NCI-H2196 treated with DMSO at 0.1 percent for 48 hours (cell line): ENCODE results near the gene SPI1.
A peak's percentile ranks its signal among the peaks of the same experiment; 100 is the strongest.

Experiments used
- DNase-seq: peaks from one replicate; lab custom pipeline; 2025; ENCODE audit not compliant: unreplicated experiment; lab: John Stamatoyannopoulos, UW

The SPI1 gene

DNA sequence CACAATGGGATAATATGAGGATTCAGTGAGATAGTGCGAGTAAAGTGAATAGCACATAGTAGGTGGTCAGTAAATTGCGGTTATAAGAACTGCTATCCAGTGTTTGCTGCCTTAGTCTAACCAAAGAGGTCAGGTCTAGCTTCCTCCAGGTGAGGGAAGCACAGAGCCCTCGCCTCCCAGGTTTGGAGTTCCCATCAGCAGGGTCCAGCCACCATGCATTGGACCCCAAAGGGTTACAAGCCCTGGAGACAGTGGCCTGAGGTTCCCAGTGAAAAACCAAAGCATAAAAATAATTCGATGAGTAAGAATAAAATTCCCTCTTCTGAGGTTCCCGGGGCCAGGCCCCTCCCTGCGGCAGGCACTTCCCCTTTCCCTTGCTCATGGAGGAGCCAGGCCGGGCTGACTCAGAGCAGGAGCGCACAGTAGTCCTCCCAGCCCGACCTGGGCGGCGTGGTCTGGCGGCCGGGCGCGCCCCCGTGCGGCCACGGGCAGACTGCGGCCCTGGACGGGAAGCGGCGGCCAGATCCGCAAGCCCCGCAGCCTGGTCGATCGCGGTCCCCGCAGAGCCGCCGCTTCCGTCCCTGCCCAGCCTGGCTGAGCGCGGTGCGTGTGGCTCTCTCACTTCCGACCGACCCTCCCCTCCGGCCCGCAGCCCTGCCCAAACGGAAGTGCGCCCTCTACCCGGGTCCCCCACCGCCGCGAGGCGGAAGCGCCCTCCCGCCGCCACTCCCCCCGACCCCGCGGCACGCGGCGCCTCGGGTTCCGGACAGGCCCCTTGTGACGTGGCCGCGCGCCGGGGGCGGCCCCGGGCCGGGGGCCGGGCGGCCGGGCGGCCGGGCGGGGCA, 29.6 kb upstream of the SPI1 start, which contains the start of gene SLC39A13:
Gene SLC39A13 (plus strand): TSS at position 845 of the 845 bp plus-strand sequence. CDS start 1,505 bp downstream, outside the sequence.
- peak; percentile 91 for DNase-seq

DNA sequence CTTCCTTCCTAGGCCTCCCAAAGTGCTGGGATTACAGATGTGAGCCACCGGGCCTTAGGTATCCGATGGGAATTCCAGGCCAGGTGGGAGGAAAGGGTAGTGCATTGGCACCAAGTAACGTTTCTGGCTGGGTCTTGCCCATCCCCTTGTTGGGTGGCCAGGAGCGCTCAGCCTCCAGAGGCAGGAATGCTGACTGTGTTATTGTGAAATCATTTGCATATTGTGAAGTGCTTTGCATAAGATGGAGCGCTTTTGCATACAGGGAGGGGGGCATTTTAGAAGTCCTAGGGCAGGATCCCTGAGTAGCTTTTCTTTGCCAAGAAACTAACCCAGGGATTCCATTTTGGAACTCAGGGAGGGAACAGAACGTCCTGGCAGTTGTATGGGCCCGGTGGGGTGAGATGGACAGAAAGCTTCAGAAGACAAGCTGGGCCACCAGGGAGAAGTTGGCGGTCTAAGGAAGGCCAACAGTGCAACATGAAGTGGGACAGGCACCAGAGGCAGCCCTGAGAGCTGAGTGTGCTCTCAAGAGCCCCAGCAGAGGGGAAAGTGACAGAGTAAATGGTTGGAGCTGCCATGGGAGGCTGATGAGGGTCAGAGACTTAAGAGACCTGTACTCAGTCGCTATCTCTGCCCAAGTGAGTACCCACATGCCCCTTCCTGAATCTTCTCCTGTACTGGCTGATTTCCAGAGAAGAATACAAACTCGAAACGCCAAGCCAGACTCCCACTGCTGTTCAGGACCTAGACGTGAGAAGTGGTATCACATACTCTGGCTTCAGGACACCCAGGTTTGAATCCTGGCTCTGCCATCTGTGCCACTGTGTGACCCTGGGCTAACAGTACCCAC, 28.8 kb upstream of the SPI1 start:
- DNase-seq, result no peak

DNA sequence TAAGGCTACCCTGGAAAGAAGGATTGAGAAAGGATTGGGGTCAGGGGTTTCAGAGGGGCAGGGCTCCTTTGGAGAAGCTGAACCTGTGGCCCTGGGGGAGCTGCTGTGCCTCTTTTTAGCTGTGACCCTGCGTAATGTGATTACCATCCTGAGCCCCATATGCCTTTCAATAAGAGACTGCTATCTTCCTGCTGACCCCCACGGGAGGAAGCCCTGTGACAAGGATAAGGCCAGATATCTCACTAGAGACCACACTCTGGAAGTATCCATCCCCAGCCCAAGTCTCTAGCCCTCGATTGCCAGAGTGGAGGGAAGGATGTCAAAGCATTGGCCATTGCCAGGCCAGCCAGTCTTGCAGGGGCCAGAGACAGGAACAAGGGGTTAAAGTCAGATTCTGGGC, 25.2 kb upstream of the SPI1 start:
- no peak for DNase-seq

DNA sequence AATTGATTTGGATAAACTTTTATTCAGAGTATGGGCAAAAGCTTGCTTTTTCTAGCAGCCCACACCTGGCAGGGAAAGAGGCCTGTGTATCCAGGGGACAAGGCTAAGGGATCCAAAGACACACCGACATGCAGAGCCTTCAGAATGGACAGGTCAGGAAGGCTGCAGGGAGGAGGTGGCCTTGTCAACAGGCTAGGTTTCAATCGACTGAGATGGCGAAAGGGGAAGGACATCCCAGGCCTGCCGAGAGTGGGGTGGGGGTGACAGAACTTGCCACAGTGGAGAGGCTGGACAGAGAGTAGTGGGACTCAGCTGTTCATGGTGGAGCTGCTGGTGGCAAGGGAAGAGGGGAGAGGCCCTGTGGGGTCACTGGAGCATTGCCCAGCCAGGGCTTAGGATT, 24.8 kb upstream of the SPI1 start:
- no peak for DNase-seq

DNA sequence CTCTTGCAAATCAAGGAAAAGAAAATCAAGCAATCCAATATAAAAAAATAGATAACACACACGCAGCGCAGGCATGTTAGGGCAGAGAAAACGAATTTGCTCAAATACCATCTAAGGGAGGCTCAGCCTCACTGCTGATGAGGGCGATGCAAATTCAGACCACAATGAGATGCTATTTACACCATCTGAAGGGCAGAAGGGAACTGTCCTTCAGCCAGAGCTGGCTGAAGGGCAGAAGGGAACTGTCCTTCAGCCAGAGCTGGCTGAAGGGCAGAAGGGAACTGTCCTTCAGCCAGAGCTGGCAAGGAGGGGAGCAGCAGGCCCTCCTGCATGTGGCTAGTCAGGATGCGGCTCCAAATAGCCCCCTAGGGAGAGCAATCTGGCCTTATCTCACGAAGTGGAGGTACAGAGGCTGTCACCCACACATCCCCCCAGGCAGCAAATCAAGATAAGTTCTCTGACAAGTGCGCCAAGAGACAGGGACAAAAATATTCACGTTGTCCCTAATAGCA, 22.5 kb upstream of the SPI1 start:
- DNase-seq, result no peak

DNA sequence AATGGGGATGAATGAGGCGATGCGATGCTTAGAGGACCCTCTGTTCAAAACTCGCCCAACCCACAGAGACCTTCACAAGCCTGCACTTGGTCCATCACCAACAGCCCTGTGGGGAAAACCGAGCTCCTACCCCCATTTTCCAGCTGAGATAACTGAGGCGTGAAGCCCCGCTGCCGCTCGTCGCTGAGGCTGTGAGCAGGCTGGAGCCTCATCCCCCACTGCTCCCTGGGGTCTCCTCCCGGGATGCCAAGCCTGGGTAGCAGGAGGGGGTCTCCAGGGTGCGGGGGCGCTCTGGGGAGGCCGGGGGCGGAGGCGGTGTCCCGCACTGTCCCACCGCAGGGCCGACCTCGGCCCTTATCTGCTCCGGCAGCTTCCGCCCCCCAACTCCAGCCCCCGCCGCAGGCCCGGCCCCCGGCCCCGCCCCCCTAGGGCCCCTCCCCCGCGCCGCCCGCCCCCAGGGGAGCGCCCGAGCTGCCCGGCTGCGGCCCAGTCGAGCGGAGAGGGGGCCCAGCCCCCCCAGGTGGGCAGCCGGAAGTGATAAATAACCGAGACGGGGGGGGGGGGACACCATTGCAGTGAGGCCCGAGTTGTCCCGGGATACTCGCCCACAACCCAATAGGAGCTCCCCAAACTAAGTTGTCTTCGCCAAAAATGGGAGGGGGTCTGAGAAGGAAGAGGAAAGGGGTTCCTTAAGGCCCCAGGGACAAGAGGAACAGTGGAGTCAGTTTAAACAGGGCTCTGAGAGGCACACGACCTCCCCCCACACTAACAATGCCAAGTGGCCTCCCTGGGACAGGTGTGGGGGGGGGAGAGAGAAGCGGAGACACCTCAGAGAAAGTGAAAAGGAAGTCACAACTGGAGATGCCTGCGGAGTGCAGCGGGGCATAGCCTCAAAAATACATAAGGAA, 21.8 kb upstream of the SPI1 start:
- no peak for DNase-seq

DNA sequence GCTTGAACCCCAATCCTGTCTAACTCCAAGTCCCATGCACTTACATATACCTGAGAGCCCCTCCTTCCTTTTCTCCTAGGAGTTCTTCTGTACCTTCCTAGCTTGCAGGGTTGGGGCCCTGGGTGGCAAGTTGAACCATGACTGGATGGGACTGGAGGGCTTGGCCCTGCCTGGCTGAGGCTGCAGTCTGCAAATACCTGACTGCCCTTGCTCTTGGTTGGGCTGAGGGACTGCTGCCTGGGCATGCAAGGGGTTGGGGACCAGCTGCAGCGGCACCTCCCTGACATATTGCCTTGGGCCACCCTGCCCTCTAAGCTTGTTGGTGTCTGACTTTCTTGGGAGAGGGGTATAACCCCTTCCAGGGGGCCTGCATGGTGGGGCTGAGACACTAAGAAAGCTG, 20.2 kb upstream of the SPI1 start:
- no peak for DNase-seq

DNA sequence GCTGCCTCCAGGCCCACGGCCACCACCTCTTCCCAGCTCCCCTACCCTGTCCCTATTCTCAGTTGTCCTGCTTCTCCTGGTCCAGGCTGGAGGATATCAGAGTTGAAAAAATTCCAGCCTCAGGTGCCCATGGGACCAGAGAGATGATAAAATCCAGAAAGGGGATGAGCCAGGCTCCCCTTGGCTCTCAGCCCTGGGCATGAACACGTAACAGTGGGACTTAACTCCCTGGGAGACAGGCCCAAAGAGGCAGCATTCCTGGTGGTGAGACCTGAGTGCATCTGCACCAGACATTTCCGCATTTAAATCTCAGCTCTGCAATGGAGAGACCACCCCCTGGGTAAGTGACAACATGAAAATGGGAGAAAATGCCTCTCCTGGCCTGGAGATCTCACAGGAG, 19.7 kb upstream of the SPI1 start:
- no peak for DNase-seq

DNA sequence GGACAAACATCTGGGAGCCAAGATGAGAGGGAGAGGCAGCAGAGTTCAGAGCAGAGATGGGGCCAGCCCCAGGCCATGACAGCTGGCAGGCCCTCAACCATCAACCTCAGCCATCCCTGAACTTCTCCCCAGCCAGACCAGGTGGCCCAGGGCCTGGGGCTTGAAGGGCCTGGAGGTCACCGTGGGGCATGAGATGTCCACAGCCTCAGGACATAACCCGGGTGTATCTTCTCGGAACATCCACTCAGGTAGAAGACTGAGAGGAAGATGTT, 17.6 kb upstream of the SPI1 start:
- DNase-seq, result no peak

DNA sequence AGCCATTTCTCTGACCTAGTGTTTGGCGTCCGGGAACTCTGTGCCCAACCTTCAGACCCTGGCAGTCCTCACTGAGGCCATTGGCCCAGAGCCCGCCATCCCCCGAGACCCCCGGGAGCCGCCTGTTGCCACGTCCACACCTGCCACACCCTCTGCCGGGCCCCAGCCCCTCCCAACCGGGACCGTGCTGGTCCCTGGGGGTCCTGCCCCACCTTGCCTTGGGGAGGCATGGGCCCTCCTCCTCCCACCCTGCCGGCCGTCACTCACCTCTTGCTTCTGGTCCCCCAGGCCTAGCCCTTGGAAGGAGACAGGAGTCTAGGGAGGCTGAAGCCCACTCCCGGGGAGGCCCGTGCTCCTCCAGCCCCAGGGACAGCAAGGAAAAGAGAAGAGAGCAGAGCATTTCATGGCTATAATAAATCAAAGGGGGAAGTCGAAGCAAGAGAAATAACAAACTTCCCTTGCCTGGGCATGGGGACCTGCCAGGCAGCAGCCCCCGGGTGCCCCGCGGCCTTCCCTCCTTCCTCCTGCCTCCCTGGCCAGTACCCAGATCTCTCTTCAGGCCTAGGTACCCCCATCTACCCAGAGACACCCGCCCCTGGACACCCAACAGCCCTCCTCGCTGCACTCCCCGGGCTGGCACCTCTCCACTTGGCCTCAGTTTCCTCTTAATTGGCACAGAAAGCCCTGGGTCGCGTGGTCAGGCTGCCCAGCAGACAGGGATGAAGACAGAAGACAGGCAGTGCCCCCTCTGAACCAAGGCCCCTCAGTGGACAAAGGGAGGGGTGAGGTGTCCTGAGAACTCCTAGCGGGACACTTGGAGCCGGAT, 17.1 kb upstream of the SPI1 start:
- no peak for DNase-seq

DNA sequence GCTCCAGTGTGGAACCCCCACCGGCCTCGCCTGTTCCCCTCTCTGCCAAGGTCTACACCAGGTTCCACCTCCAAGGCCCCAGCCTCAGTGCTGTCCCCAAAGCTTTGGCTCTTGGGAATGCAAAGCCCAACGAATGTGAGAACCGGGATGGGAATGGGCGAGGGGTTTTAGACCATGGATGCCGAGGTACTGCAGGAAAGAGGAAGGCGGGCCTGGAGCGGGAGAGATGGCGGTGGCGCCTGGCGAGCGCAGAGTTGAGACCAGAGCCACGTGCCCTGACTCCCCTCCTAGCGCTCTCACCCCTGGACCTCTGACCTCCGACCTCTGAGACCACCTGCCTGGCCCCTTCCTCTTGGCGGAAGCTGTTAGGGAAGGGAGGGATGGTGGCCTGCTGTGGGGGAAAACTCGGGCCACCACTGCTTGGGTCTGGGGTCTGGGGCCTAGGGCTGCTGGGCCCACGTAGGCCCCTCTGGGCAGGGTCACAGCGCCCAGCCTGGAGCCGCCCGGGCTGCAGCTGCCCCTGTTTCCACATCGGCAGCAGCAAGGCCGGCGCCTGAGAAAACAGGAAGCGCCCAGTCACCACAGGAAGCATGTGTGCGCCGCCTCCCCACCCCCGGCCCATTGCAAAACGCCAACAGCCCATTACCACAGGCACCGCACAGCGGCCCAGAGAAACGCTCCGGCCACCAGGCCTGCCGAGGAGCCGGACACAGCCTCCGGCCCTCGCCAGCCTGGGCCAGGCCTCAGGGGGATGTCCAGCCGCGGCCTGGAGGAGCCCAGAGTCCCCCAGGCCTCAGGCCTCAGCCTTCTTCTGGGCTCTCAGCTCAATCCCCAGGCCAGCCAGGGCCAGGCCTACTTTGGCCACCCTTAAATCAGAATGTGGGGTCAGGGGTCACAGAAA, 16.2 kb upstream of the SPI1 start:
- DNase-seq, result no peak

DNA sequence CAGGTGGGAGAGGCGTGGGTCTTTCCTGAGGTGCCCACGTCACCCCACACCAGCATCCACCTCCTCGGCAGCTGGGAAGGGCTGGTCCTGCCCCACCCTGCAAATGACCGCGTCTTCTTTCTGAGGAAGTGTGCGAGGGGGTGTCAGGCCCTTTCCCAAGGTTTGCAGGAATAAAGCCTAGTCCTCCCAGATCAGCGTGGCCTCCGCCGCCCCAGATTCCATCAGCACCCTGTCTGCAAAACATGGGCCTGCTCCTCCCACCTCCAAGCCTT, 15.6 kb upstream of the SPI1 start:
- no peak for DNase-seq

DNA sequence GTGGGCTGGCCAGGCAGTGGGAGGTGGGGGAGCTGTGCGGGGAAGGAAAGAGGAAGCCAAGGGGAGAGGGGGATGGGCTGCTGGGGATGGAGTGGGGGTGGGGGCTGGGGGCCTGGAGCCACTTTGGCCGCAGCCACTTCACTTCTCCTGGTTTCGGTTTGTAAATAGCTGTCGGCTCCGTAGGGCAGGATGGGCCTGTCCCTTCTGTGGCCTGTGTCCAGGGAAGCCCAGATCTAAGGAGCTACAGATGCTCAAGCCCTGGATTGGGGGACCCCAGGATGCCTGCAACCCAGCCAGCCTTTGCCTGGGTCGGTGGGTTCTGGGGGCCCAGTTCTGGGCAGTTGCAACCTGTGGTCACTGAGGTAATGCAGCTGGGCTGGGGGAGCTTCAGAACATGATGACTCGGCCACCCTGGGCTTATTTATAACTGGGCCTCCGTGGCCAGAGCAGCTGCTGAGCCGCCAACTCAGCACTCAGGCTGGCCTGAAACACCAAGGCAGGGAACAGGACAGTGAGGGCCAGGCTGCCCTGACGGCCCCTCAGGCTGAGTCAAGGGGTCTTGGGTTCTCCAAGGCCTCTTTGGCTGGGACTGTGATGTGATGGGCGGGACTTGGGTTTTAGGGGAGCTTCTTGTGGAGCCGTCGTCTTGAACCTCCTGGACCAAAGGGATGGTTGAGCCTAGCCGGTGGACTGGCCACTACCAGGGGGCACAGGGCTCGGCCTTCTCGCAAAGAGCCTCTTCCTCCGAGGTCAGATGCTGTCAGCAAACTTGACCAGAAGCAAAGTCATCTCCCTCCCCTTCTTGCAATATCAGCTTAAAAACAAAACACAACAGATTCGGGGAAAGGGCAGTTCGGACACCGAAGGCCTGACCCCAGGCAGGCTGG, 15.1 kb upstream of the SPI1 start:
- DNase-seq, result no peak

DNA sequence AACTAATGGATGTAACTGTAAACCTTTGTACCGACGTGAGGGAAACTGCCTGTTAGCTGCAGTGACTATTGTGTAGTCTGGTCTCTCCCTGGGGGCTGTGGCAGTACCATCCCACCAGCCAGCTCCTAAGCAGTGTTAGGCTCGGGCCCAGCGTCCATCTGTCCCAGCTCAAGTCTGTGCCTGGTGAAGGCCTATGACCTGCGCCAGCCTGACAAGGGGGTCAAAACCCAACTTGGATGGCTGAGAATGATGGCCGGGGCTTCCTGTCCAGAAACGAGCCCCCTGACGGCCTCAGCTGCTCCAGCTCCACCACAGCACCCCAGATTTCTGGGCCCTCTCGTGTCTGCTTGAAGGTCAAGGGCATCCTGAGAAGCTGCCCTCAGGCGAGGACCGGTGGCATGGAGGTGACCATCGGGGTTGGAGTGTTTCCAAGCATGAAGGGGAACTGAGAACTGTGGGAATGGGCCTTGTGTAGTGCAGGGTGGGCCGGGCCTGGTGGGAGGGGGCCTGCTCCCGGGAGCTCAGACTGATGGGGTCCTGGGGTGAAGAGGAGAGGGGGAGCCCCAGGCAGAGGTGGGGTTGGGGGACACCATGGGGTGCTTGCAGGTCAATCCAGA, 14.3 kb upstream of the SPI1 start:
- no peak for DNase-seq

DNA sequence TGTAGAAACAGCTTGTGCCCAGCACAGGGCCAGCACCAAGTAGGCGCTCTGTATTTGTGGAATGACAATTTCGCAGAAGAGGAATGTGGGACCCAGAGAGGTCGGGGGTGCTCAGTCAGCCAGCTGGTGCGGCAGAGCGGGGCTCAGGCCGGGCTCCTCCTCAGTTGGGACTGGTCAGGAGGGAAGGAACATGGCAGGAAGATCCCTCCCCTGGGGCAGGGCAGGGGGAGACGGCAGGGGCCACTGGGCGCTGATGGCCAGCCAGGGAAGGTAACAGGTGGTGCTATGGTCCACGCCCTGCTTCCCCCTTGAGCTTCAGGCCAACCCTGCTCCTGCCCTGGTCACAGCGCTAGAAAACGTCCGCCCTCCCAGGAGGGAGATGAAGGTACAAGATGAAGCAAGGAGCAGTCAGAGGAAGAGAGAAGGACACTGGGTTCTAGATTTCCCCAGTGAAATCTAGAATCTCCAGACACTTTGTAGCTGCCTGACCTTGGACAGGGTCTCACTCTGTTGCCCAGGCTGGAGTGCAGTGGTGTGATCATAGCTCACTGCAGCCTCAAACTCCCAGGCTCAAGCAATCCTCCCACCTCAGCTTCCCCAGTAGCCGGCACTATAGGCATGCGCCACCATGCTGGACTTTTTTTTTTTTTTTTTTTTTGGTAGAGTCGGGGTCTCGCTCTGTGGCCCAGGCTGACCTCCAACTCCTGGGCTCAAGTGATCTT, 13.5 kb upstream of the SPI1 start:
- no peak for DNase-seq

DNA sequence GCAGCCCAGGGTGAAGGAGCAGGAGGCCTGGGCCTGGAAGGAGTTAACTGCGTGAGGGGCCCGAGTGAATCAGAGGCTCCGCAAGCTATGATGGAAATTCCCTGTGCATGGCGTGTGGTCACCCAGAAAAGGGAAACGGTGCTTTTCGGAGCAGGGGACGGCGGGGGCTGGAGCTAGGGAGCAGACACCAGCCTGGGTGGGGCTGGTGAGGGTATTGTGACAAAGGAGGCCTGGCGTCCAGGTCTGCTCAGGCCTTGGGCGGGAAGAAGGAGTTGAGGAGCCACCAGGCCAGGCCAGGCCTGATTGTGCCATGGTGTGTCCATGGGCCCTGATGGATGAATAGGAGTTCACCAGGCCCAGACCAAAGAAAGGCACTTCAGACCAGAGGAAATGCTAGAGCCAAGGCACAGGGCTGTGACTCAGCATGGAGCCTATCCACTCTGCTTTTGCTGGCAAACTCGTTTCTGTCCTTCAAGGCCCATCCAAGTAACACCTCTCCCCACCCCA, 12.8 kb upstream of the SPI1 start:
- no peak for DNase-seq

DNA sequence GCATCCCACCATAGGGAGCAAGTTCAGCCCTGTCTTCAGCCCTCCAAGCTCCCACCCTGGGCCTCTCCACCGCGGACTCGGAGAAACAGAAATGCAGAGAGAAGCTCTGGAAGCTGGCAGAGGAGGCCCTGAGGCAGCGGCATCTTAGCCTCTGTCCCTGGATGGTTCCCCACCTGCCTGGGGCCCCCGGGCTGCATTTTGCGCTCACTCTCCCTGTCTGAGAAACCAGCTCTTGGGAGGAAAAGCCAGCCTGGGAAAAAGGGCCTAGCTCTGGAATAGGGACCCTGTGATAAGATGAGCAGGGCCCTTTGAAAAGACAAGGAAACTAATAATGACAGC, 12.0 kb upstream of the SPI1 start:
- no peak for DNase-seq
